Glutamatergic neuron (in vitro differentiated cells): ENCODE measurements around the gene GLRA3. TPM values are rescaled to one million over a fixed set of nuclear protein-coding genes. Genes with fewer than 3 reads are reported as not detected.

ENCODE experiments used
- DNase-seq: peaks from one replicate; pipeline ENCODE4 v3.0.0; 2022
- H3K27ac Mint-ChIP-seq: one replicate; pipeline ENCODE4 v1.8.0; 2020; ENCODE audit warnings: mild to moderate bottlenecking, mixed read lengths, inconsistent platforms; ENCODE audit not compliant: unreplicated experiment
- H3K27me3 Mint-ChIP-seq: one replicate; pipeline ENCODE4 v1.8.0; 2020; ENCODE audit warnings: mild to moderate bottlenecking, moderate library complexity, mixed read lengths, inconsistent platforms; ENCODE audit not compliant: unreplicated experiment
- H3K36me3 Mint-ChIP-seq: one replicate; pipeline ENCODE4 v1.8.0; 2020; ENCODE audit warnings: mild to moderate bottlenecking, mixed read lengths, inconsistent platforms; ENCODE audit not compliant: unreplicated experiment
- H3K4me1 Mint-ChIP-seq: one replicate; pipeline ENCODE4 v1.8.0; 2020; ENCODE audit warnings: mild to moderate bottlenecking, low read depth, mixed read lengths, inconsistent platforms; ENCODE audit not compliant: unreplicated experiment
- H3K4me3 Mint-ChIP-seq: one replicate; pipeline ENCODE4 v1.8.0; 2020; ENCODE audit warnings: mild to moderate bottlenecking, mixed read lengths, inconsistent platforms; ENCODE audit not compliant: unreplicated experiment
- H3K9me3 Mint-ChIP-seq: one replicate; pipeline ENCODE4 v1.8.0; 2020; ENCODE audit warnings: mild to moderate bottlenecking, moderate library complexity, mixed read lengths, inconsistent platforms; ENCODE audit not compliant: unreplicated experiment
- CTCF ChIP-seq: fragments of 200-600 bp; sonication (generic); IDR thresholded peaks from one replicate; pipeline ENCODE4 v1.5.0; 2021; ENCODE audit not compliant: partially characterized antibody, unreplicated experiment
- total RNA-seq: library from RNA; stranded (reverse); fragmentation: NEBNext Ultra II Directional; extraction: Animal tissue kit (Norgen Biotek cat#: 25700); gene quantifications from one replicate; pipeline ENCODE4 v1.2.1, GENCODE V29; 2021; ENCODE audit not compliant: unreplicated experiment

GLRA3 gene
- total RNA-seq, 1 donor from 2014 or later = not detected

GRCh38 chr4:174815282-174815681 lies 13.8 kb downstream of the GLRA3 start:
- no peak overlapping the region for H3K4me3 Mint-ChIP-seq
- TF ChIP-seq CTCF = no peak
- no peaks in the 10 kb centered on the region for H3K27me3 Mint-ChIP-seq
- no peak overlapping the region for H3K27ac Mint-ChIP-seq
- H3K36me3 Mint-ChIP-seq = peaks cover 5% of the 10 kb centered on the region
- no peak for DNase-seq
- H3K9me3 Mint-ChIP-seq = no peaks in the 10 kb centered on the region
- no peaks in the 10 kb centered on the region for H3K4me1 Mint-ChIP-seq

- Mint-ChIP-seq H3K36me3 (peaks cover 5% of the 10 kb centered on the region), H3K27me3 (no peaks in the 10 kb centered on the region), H3K9me3 (no peaks in the 10 kb centered on the region), H3K4me1 (no peaks in the 10 kb centered on the region), H3K27ac (no peak overlapping the region), H3K4me3 (no peak overlapping the region)
- no peak for DNase-seq
- no peak for TF ChIP-seq CTCF
These were observed 15.8 kb downstream of the GLRA3 start for GRCh38 chr4:174813292-174813691.

GRCh38 chr4:174810834-174811233 lies 18.2 kb downstream of the GLRA3 start:
- no peak for DNase-seq
- no peak overlapping the region for H3K4me3 Mint-ChIP-seq
- no peak for TF ChIP-seq CTCF
- H3K36me3 Mint-ChIP-seq = peaks cover 5% of the 10 kb centered on the region
- no peaks in the 10 kb centered on the region for H3K9me3 Mint-ChIP-seq
- H3K27ac Mint-ChIP-seq = no peak overlapping the region
- no peaks in the 10 kb centered on the region for H3K4me1 Mint-ChIP-seq
- no peaks in the 10 kb centered on the region for H3K27me3 Mint-ChIP-seq

GRCh38 chr4:174808836-174809235 lies 20.2 kb downstream of the GLRA3 start:
- Mint-ChIP-seq H3K4me3 (no peak overlapping the region), H3K9me3 (no peaks in the 10 kb centered on the region), H3K4me1 (no peaks in the 10 kb centered on the region), H3K27me3 (no peaks in the 10 kb centered on the region), H3K36me3 (no peaks in the 10 kb centered on the region), H3K27ac (no peak overlapping the region)
- TF ChIP-seq CTCF = no peak
- DNase-seq = no peak

GRCh38 chr4:174808119-174808518 lies 20.9 kb downstream of the GLRA3 start:
- DNase-seq = no peak
- Mint-ChIP-seq H3K27me3 (no peaks in the 10 kb centered on the region), H3K27ac (no peak overlapping the region)

More at GRCh38 chr4:174808119-174808518, 20.9 kb downstream of the GLRA3 start:
- Mint-ChIP-seq H3K4me3 (no peak overlapping the region), H3K36me3 (no peaks in the 10 kb centered on the region), H3K4me1 (no peaks in the 10 kb centered on the region), H3K9me3 (no peaks in the 10 kb centered on the region)
- no peak for TF ChIP-seq CTCF
